Stomach (tissue), 4 donors: ENCODE data around the gene GPD2.

Experiments
- POLR2A ChIP-seq, 4 donors: fragments of 450-650 bp; IDR thresholded peaks; one replicate each; pipeline ENCODE4 v1.6.1; 2016; ENCODE audit warnings: antibody characterized with exemption in 4 of 4, control low read depth in 2 of 4, mild to moderate bottlenecking in 1 of 4, moderate library complexity in 1 of 4
- TF ChIP-seq, protein P1 (sequence below), 7 experiments: fragments of 450-650 bp in 4 of 7; fragments of 200-600 bp in 3 of 7; sonication (generic) in 3 of 7; IDR thresholded peaks; one replicate each; pipeline ENCODE4 v1.5.1; 2016 to 2019; ENCODE audit warnings: antibody characterized with exemption in 7 of 7, control low read depth in 2 of 7, mild to moderate bottlenecking in 1 of 7

DNA sequence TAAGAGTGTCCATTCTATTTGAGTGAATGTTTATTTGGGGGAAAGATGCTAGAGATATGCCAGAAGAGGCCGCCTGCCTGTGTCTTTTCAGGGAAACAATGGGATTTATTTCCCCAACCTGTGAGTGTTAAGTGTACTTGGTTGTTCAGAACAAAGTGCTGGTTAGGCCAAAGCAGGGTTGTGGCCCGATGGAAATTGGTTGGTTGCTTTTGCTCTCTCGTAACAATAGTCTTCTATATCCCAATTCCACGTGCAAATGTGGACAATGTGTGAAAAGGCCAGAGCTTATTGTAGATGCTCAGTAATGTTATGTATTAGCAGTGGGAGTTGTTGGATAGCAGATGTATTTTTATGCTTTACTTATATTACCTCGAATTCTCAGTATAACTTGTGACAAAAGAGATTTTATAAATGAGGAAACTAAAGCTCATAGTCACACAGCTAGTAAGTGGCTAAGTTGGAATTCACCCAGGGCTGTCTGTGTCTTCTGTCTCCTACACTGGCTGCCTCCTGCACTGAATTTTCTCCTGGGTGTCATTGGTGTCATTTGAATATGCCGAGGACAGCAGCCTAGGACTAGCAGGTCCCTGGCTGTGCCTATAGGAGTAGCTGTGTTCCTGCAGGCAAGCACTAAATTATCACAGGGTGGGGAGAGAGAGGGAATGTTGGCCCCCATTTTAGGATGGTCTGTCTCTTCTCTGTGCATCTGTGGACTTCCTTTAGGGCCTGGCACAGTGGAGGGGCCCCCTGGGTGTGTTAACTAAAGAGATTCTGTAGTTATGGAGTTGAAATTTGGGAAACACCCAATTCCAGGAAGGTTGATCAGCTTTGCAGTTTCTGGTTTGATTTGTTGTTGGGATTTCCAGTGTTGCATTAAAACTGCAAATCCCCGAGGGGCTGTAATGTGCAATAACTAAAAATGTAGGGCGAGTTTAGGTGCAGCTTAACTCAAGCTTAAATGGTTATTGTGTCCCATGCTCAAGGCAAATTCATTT is 21.6 kb downstream of the GPD2 start:
- TF ChIP-seq, protein P1, sequence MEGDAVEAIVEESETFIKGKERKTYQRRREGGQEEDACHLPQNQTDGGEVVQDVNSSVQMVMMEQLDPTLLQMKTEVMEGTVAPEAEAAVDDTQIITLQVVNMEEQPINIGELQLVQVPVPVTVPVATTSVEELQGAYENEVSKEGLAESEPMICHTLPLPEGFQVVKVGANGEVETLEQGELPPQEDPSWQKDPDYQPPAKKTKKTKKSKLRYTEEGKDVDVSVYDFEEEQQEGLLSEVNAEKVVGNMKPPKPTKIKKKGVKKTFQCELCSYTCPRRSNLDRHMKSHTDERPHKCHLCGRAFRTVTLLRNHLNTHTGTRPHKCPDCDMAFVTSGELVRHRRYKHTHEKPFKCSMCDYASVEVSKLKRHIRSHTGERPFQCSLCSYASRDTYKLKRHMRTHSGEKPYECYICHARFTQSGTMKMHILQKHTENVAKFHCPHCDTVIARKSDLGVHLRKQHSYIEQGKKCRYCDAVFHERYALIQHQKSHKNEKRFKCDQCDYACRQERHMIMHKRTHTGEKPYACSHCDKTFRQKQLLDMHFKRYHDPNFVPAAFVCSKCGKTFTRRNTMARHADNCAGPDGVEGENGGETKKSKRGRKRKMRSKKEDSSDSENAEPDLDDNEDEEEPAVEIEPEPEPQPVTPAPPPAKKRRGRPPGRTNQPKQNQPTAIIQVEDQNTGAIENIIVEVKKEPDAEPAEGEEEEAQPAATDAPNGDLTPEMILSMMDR (IDR thresholded peaks at IDR 0.05), result no peak
- no peak for TF ChIP-seq POLR2A (IDR thresholded peaks at IDR 0.05)
